ENCODE data around the gene LRIG3. TPM values are rescaled to one million over a fixed set of nuclear protein-coding genes. Genes with fewer than 3 reads are reported as not detected.

The LRIG3 gene
- total RNA-seq, 4 donors from 2014 or later = 42.0 to 103 (median 50.2) TPM

- intact Hi-C loops (cut with DNase I; ENCODE audit: low total_unique reads) = no loop called here
- H3K4me3 ChIP-seq = no peak overlapping the region
- H3K36me3 ChIP-seq = no peaks in the 10 kb centered on the region
- peaks cover 0 to 2% of the 10 kb centered on the region in 2 donors for H3K4me1 ChIP-seq
- H3K27me3 ChIP-seq = no peaks in the 10 kb centered on the region
- no peak overlapping the region for H3K27ac ChIP-seq
- no peak for DNase-seq
- no peak for TF ChIP-seq POLR2A (IDR thresholded peaks at IDR 0.05)
- no peak for TF ChIP-seq CTCF (IDR thresholded peaks at IDR 0.05)
- H3K9me3 ChIP-seq = no peaks in the 10 kb centered on the region
Observed at GRCh38 chr12:58889557-58889956, 30.7 kb downstream of the LRIG3 start.

- no peaks in the 10 kb centered on the region for H3K27me3 ChIP-seq
- TF ChIP-seq POLR2A (IDR thresholded peaks at IDR 0.05) = no peak
- no peak for TF ChIP-seq CTCF (IDR thresholded peaks at IDR 0.05)
- no peaks in the 10 kb centered on the region for H3K4me1 ChIP-seq
- no peaks in the 10 kb centered on the region for H3K9me3 ChIP-seq
- intact Hi-C loops (cut with DNase I; ENCODE audit: low total_unique reads) = no loop called here
- H3K4me3 ChIP-seq = no peak overlapping the region
- H3K27ac ChIP-seq = no peak overlapping the region
- no peaks in the 10 kb centered on the region for H3K36me3 ChIP-seq
- DNase-seq = peak in 1 of 2 donors; percentile 37
Observed at GRCh38 chr12:58888131-58888783, 32.0 kb downstream of the LRIG3 start.

GRCh38 chr12:58887068-58887467 lies 33.2 kb downstream of the LRIG3 start:
- Histone ChIP-seq H3K27ac (no peak overlapping the region), H3K27me3 (no peaks in the 10 kb centered on the region), H3K9me3 (no peaks in the 10 kb centered on the region), H3K4me1 (no peaks in the 10 kb centered on the region), H3K36me3 (no peaks in the 10 kb centered on the region), H3K4me3 (no peak overlapping the region)
- DNase-seq = no peak
- no peak for TF ChIP-seq CTCF (IDR thresholded peaks at IDR 0.05)
- no peak for TF ChIP-seq POLR2A (IDR thresholded peaks at IDR 0.05)
- intact Hi-C loops (cut with DNase I; ENCODE audit: low total_unique reads) = no loop called here

- intact Hi-C loops (cut with DNase I; ENCODE audit: low total_unique reads) = no loop called here
- no peaks in the 10 kb centered on the region for H3K36me3 ChIP-seq
- no peaks in the 10 kb centered on the region for H3K4me1 ChIP-seq
- no peaks in the 10 kb centered on the region for H3K27me3 ChIP-seq
- DNase-seq = no peak
- TF ChIP-seq POLR2A (IDR thresholded peaks at IDR 0.05) = no peak
- no peak for TF ChIP-seq CTCF (IDR thresholded peaks at IDR 0.05)
- H3K27ac ChIP-seq = no peak overlapping the region
- H3K4me3 ChIP-seq = no peak overlapping the region
- no peaks in the 10 kb centered on the region for H3K9me3 ChIP-seq
Observed at GRCh38 chr12:58886474-58886873, 33.8 kb downstream of the LRIG3 start.

- DNase-seq = no peak
- H3K4me1 ChIP-seq = no peaks in the 10 kb centered on the region
Observed at GRCh38 chr12:58884916-58885315, 35.4 kb downstream of the LRIG3 start.

More at GRCh38 chr12:58884916-58885315, 35.4 kb downstream of the LRIG3 start:
- no peak for TF ChIP-seq POLR2A (IDR thresholded peaks at IDR 0.05)
- no peak for TF ChIP-seq CTCF (IDR thresholded peaks at IDR 0.05)
- intact Hi-C loops (cut with DNase I; ENCODE audit: low total_unique reads) = no loop called here
- no peaks in the 10 kb centered on the region for H3K27me3 ChIP-seq
- no peak overlapping the region for H3K27ac ChIP-seq
- H3K36me3 ChIP-seq = no peaks in the 10 kb centered on the region
- no peak overlapping the region for H3K4me3 ChIP-seq
- no peaks in the 10 kb centered on the region for H3K9me3 ChIP-seq
